Ascending aorta (tissue), 2 donors: ENCODE data around the gene ZEB1. TPM values are rescaled to one million over a fixed set of nuclear protein-coding genes. Genes with fewer than 3 reads are reported as not detected.
"Not testable (repeated sequence)": the region's sequence is repeated elsewhere in the genome, so short reads cannot be mapped to it uniquely, and the experiment has no call there.

Source experiments
- DNase-seq, 2 donors: peaks; one replicate each; pipeline ENCODE4 v3.0.0-alpha.2; 2019; ENCODE audit warnings: low spot score in 2 of 2
- H3K27ac ChIP-seq, 2 donors: fragments of 200-600 bp; sonication (generic); one replicate each; pipeline ENCODE4 v1.5.1; 2016 to 2017; ENCODE audit warnings: mild to moderate bottlenecking in 1 of 2
- H3K27me3 ChIP-seq: fragments of 200-600 bp; sonication (generic); one replicate; pipeline ENCODE4 v1.5.1; 2017
- H3K36me3 ChIP-seq, 2 donors: fragments of 200-600 bp; sonication (generic); one replicate each; pipeline ENCODE4 v1.5.1; 2016
- H3K4me1 ChIP-seq, 2 donors: fragments of 200-600 bp; sonication (generic); one replicate each; pipeline ENCODE4 v1.5.1; 2016 to 2017; ENCODE audit warnings: mild to moderate bottlenecking in 1 of 2
- H3K4me3 ChIP-seq, 2 donors: fragments of 200-600 bp; sonication (generic); one replicate each; pipeline ENCODE4 v1.5.1; 2016 to 2017; ENCODE audit warnings: mild to moderate bottlenecking in 1 of 2
- H3K9me3 ChIP-seq, 2 donors: fragments of 200-600 bp; sonication (generic); one replicate each; pipeline ENCODE4 v1.5.1; 2016
- intact Hi-C: fragments of 100-400 bp; cut with DNase I; formaldehyde crosslinking; loops from one replicate; pipeline ENCODE4 v1.15.1; 2023
- total RNA-seq: library from RNA; depleted of rRNA; stranded (reverse); fragments of >200 nt; gene quantifications from one replicate; pipeline ENCODE4 v1.1.0, GENCODE V29; 2016
- TF ChIP-seq, protein P1 (sequence below), 3 experiments: fragments of 200-600 bp in 2 of 3; fragments of 450-650 bp in 1 of 3; sonication (generic) in 2 of 3; IDR thresholded peaks; one replicate each; pipeline ENCODE4 v1.5.1; 2016 to 2019; ENCODE audit warnings: antibody characterized with exemption in 3 of 3, mild to moderate bottlenecking in 1 of 3, moderate library complexity in 1 of 3

ZEB1 gene
- total RNA-seq, 1 donor from 2014 or later, result 77.3 TPM

DNA sequence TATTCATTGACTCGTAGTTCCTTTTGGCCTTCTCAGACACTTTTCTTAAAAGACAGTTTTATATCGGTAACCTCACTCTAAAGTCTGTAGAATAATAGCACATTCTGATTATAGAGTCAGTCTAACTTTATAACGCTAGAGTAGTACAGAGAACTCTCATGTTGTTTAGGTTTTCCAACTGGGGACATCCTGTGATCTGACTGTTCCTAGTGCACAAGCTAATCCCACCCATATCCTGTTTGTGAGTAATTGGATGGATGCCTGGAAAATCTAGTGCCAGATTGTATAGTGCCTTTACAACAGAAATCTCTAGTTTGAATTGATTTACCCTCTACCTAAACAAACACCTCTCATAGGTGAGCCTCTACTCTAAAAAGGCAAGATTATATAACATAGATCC lies 107.4 kb downstream of the ZEB1 start:
- Histone ChIP-seq H3K9me3 (no peaks in the 10 kb centered on the region), H3K27me3 (no peaks in the 10 kb centered on the region), H3K27ac (no peak overlapping the region), H3K4me3 (no peak overlapping the region), H3K36me3 (no peaks in the 10 kb centered on the region), H3K4me1 (peaks cover 0 to 16% of the 10 kb centered on the region in 2 donors)
- intact Hi-C loops, result no loop called here
- TF ChIP-seq, protein P1, sequence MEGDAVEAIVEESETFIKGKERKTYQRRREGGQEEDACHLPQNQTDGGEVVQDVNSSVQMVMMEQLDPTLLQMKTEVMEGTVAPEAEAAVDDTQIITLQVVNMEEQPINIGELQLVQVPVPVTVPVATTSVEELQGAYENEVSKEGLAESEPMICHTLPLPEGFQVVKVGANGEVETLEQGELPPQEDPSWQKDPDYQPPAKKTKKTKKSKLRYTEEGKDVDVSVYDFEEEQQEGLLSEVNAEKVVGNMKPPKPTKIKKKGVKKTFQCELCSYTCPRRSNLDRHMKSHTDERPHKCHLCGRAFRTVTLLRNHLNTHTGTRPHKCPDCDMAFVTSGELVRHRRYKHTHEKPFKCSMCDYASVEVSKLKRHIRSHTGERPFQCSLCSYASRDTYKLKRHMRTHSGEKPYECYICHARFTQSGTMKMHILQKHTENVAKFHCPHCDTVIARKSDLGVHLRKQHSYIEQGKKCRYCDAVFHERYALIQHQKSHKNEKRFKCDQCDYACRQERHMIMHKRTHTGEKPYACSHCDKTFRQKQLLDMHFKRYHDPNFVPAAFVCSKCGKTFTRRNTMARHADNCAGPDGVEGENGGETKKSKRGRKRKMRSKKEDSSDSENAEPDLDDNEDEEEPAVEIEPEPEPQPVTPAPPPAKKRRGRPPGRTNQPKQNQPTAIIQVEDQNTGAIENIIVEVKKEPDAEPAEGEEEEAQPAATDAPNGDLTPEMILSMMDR (IDR thresholded peaks at IDR 0.05), result no peak
- no peak for DNase-seq

- H3K4me3 ChIP-seq, DNase-seq, H3K36me3 ChIP-seq, intact Hi-C loops, H3K27ac ChIP-seq, H3K27me3 ChIP-seq, H3K9me3 ChIP-seq: not testable (repeated sequence)
- peaks cover 0 to 15% of the 10 kb centered on the region in 2 donors for H3K4me1 ChIP-seq
These were observed 108.3 kb downstream of the ZEB1 start for GRCh38 chr10:31427334-31427733.

- peaks cover 0 to 15% of the 10 kb centered on the region in 2 donors for H3K4me1 ChIP-seq
- H3K27ac ChIP-seq, H3K36me3 ChIP-seq, intact Hi-C loops, H3K9me3 ChIP-seq, H3K27me3 ChIP-seq, DNase-seq, H3K4me3 ChIP-seq: not testable (repeated sequence)
These were observed 109.5 kb downstream of the ZEB1 start for GRCh38 chr10:31428499-31428898.

DNA sequence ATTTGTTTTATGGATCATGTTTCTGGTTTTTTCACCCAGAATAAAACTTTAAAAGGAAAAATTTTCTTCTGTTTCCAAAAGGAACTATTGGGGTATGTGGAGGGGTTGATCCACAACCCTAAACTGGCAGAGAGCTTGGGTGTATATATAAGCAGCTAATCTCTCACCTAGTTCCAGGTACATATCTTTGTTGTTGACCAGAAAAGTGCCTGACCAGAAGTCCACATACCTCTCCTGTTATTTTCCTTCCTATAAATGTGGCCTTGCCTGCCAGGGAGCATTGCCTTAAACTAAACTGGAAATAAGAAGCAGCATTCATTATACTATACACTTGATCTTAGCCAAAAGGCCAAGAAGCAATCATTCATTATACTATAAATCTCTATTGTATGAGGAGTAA lies 112.0 kb downstream of the ZEB1 start:
- Histone ChIP-seq H3K4me3 (no peak overlapping the region), H3K4me1 (peaks cover 0 to 6% of the 10 kb centered on the region in 2 donors), H3K27ac (no peak overlapping the region), H3K27me3 (no peaks in the 10 kb centered on the region), H3K9me3 (no peaks in the 10 kb centered on the region), H3K36me3 (peaks cover 0 to 4% of the 10 kb centered on the region in 2 donors)
- TF ChIP-seq, protein P1 (IDR thresholded peaks at IDR 0.05), result no peak
- intact Hi-C loops, result no loop called here
- no peak for DNase-seq

DNA sequence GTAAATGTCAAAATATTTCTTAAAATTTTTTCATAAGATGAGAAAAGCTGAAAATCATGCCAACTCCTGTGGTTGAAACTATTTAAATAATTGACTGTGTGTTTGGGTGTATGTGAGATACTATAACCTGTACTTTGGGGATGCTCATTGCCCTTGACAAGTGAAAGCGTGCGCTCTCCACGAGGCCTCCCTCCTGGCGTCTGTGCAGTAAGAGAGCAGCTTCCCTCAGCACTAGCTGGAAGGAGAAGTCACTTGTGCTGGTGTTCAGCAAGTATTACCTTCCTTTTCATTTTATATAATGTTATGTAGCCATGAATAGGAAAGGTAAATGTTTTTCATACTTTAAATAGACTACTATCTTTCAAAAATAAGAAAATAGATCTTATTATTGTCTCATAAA lies 118.9 kb downstream of the ZEB1 start:
- H3K4me1 ChIP-seq, result no peaks in the 10 kb centered on the region
- intact Hi-C loops, result no loop called here

GRCh38 chr10:31451766-31452165 lies 132.8 kb downstream of the ZEB1 start:
- no peaks in the 10 kb centered on the region for H3K4me1 ChIP-seq
- no peaks in the 10 kb centered on the region for H3K27me3 ChIP-seq
- intact Hi-C loops, result no loop called here
- TF ChIP-seq, protein P1 (IDR thresholded peaks at IDR 0.05), result no peak
- DNase-seq, result no peak
- no peaks in the 10 kb centered on the region for H3K36me3 ChIP-seq
- H3K4me3 ChIP-seq, result no peak overlapping the region
- H3K9me3 ChIP-seq, result peaks cover 0 to 24% of the 10 kb centered on the region in 2 donors
- no peak overlapping the region for H3K27ac ChIP-seq

More for the DNA sequence above, 118.9 kb downstream of the ZEB1 start:
- no peak for DNase-seq
- Histone ChIP-seq H3K4me3 (no peak overlapping the region), H3K27me3 (no peaks in the 10 kb centered on the region), H3K36me3 (peaks cover 0 to 4% of the 10 kb centered on the region in 2 donors), H3K9me3 (no peaks in the 10 kb centered on the region), H3K27ac (no peak overlapping the region)
- TF ChIP-seq, protein P1 (IDR thresholded peaks at IDR 0.05), result no peak

DNA sequence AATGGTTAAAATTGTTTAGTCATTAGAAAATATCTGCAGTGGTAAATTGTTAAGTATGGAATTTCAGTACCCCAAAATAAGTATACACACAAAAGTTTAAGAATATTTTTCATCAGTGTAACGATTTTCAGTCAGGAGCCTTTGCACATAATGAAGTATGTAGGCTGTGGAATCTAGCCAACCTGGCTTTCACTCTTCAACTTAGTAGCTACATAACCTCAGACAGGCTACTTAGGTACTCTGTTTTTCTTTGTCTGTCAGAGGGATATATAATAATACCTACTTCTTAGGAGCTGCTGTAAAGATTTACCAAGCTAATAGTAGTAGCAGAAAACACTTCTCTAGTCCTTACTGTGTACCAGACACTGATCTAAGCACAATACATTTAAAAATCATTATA lies 137.5 kb downstream of the ZEB1 start:
- peaks cover 0 to 11% of the 10 kb centered on the region in 2 donors for H3K9me3 ChIP-seq
- H3K4me1 ChIP-seq, result peaks cover 0 to 7% of the 10 kb centered on the region in 2 donors

More for the DNA sequence above, 137.5 kb downstream of the ZEB1 start:
- no peak for DNase-seq
- Histone ChIP-seq H3K36me3 (peaks cover under 1 to 5% of the 10 kb centered on the region in 2 donors), H3K27me3 (no peaks in the 10 kb centered on the region), H3K4me3 (no peak overlapping the region), H3K27ac (no peak overlapping the region)
- intact Hi-C loops, result no loop called here
- TF ChIP-seq, protein P1 (IDR thresholded peaks at IDR 0.05), result no peak
